Measurements from ENCODE around the gene MGAT4B. TPM values are rescaled to one million over a fixed set of nuclear protein-coding genes. Genes with fewer than 3 reads are reported as not detected.
A peak's percentile ranks its signal among the peaks of the same experiment; 100 is the strongest.

Gene MGAT4B
- total RNA-seq, 4 donors from 2014 or later, result 86.3 to 113 (median 101) TPM

DNA sequence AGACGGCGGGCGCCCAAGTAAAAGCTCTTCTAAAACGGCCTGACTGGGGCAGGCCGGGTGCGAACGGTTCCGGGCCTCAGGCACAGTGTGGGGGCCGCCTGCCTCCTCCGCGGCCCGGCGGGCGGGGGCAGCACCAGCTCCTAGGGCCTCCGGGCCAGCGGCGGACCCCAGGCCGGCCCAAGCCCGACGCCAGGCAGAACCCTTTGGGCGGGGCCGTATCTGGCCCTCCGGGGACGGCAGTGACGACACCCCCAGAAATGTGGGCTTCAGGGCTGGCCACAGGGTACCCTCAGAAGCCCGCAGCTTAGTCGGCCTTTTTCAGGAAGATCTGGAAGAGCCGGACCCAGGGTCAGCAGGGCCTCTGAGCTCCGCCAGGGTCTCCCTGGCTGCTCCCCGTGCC is 8.9 kb downstream of the MGAT4B start:
- intact Hi-C loops (cut with DNase I; ENCODE audit: low total_unique reads), result no loop called here

DNA sequence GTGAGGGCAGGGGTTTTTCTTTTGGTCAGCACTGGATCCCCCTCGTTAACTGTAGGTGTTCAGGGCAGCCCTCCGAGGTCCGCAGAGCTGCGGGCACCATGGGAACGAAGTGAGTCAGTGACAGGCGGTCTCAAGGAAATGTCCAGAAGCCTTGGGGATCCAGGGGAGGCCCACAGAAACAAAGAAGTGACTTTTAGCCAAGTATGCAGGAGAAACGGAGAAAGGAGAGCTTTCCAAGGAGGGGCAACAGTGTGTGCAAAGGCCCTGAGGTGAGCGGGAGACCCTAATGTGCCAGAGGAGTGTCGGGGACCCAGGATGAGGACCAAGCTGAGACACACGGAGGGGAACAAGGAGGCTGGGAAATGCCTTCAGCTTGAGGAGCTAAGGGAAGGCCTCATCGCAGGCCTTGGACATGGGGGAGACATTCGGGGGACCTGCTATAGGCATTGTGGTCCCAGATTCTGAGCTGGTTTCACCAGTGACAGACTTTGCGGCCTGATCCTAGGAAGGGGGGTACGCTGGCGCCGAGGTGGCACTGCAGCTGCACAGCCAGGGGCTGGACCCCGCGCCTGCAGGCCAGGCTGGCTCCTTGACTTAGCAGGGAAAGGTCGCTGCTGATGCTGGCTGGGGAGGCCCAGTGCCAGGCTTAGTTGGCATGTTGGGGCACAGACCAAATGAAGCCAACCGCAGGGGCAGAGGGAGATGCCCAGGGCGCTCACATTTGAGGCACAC is 9.6 kb downstream of the MGAT4B start:
- WGBS, 2 donors, result 74 to 78% methylated on average over 21 of the region's 21 CpGs
- no peak for TF ChIP-seq POLR2A (IDR thresholded peaks at IDR 0.05)
- TF ChIP-seq, protein P1, sequence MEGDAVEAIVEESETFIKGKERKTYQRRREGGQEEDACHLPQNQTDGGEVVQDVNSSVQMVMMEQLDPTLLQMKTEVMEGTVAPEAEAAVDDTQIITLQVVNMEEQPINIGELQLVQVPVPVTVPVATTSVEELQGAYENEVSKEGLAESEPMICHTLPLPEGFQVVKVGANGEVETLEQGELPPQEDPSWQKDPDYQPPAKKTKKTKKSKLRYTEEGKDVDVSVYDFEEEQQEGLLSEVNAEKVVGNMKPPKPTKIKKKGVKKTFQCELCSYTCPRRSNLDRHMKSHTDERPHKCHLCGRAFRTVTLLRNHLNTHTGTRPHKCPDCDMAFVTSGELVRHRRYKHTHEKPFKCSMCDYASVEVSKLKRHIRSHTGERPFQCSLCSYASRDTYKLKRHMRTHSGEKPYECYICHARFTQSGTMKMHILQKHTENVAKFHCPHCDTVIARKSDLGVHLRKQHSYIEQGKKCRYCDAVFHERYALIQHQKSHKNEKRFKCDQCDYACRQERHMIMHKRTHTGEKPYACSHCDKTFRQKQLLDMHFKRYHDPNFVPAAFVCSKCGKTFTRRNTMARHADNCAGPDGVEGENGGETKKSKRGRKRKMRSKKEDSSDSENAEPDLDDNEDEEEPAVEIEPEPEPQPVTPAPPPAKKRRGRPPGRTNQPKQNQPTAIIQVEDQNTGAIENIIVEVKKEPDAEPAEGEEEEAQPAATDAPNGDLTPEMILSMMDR (IDR thresholded peaks at IDR 0.05), result no peak
- no peak for DNase-seq (ENCODE audit: low spot score in 2 of 2)
- H3K4me3 ChIP-seq (ENCODE audit: low read depth, poor library complexity, severe bottlenecking), result no peak overlapping the region
- intact Hi-C loops (cut with DNase I; ENCODE audit: low total_unique reads), result no loop called here

More for the DNA sequence above, 8.9 kb downstream of the MGAT4B start:
- no peak for TF ChIP-seq POLR2A (IDR thresholded peaks at IDR 0.05)
- TF ChIP-seq, protein P1 (IDR thresholded peaks at IDR 0.05), result no peak
- no peak overlapping the region for H3K4me3 ChIP-seq (ENCODE audit: low read depth, poor library complexity, severe bottlenecking)
- WGBS, 2 donors, result 92 to 94% methylated on average over 26 to 30 of the region's 30 CpGs
- DNase-seq (ENCODE audit: low spot score in 2 of 2), result no peak

DNA sequence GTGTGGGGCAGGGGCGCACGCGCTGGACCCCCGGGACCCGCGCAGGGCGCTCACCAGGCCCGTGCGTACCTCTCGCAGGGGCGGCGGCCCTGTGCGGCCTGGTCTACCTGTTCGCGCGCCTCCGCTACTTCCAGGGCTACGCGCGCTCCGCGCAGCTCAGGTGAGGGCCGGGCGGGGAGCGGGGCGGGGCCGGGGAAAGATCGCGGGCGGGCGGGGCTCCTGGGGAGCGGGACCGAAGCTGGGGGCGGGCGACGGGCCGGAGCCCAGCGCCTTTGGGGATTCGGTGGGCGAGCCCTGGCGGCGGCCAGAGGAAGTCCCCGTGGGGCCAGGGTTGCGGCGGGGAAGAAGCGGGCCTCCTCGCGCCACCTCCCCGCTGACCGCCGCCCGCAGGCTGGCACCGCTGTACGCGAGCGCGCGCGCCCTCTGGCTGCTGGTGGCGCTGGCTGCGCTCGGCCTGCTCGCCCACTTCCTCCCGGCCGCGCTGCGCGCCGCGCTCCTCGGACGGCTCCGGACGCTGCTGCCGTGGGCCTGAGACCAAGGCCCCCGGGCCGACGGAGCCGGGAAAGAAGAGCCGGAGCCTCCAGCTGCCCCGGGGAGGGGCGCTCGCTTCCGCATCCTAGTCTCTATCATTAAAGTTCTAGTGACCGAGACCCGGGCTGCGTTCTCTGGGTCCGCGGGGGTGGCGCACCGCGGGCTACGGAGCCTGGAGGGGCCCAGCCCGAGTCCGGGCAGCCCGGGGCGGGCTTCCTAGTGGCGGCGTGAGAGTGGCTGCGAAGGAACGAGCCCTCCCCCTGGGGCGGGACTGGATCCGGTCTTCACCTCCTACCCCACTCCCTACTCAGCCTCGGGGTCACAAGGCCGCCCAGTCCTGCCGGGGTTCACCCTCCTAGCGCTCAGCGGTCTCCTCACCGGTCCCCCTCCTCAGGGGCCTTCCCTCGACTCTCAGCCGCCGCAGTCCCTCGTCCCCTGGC is 10.5 kb downstream of the MGAT4B start:
- intact Hi-C loops (cut with DNase I; ENCODE audit: low total_unique reads), result no loop called here
- peak; percentile 70 to 95 for DNase-seq (ENCODE audit: low spot score in 2 of 2)
- WGBS, 2 donors, result 5 to 10% methylated on average over 28 to 50 of the region's 113 CpGs
- TF ChIP-seq POLR2A (IDR thresholded peaks at IDR 0.05), result no peak
- TF ChIP-seq, protein P1 (IDR thresholded peaks at IDR 0.05), result no peak
- H3K4me3 ChIP-seq (ENCODE audit: low read depth, poor library complexity, severe bottlenecking), result peak overlapping the region; percentile 16

DNA sequence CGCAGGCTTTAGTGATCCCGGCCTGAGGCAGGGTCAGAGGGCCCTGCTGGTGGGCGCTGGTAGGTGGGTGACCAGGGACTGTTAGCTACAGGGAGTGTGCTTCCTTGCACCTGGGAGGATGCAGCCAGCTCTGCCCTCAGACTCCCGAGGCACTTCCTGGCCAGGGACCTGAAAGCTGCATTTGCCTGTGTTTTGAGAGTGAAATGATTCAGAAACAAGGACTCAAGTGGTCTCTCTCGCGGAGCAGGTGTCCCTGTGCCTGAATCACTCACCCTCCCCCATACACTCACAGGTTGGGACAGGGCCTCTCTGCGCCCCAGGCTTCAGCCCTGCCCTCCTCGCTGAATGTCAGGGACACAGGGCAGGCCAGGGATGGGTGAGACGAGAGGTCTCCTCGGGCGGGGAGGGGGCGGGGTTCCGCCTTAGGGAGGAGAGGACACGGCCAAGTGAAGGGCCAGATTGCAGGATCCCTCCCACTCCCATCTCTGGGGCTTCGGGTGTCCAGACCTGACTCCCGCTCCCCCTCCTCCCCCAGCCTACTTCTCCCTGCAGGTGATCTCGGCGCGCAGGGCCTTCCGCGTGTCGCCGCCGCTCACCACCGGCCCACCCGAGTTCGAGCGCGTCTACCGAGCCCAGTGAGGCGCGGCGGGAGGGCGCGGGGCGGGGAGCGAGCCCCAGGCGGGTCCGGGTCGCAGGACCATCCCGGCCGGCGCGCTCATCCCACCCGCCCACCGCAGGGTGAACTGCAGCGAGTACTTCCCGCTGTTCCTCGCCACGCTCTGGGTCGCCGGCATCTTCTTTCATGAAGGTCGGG is 11.4 kb downstream of the MGAT4B start:
- 9 to 10% methylated on average over 42 to 48 of the region's 53 CpGs for WGBS, 2 donors
- intact Hi-C loops (cut with DNase I; ENCODE audit: low total_unique reads), result no loop called here
- peak overlapping the region; percentile 16 for H3K4me3 ChIP-seq (ENCODE audit: low read depth, poor library complexity, severe bottlenecking)
- DNase-seq (ENCODE audit: low spot score in 2 of 2), result peak in 1 of 2 donors; percentile 91
- no peak for TF ChIP-seq POLR2A (IDR thresholded peaks at IDR 0.05)

DNA sequence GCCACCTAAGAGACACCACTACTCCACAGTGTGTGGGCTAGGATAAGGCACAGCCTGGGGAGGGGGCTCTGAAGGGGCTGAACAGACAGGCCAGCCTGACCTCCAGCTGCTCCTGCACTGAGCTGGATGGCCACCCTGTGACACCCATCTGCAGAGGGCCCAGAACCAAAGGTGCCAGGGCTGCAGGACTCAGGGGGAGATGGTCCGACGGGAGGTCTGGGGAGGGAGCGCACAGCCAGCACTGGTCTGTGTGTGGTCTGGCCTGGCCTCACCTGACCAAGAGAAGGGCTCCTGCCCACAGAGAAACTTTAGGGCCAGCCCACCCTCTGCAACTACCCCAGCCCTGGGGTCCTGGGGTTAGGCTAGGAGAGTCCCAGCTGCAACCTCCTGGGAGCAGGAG is 12.1 kb downstream of the MGAT4B start:
- no peak overlapping the region for H3K4me3 ChIP-seq (ENCODE audit: low read depth, poor library complexity, severe bottlenecking)
- DNase-seq (ENCODE audit: low spot score in 2 of 2), result no peak
- intact Hi-C loops (cut with DNase I; ENCODE audit: low total_unique reads), result no loop called here
- 80 to 100% methylated on average over 3 of the region's 3 CpGs for WGBS, 2 donors
- TF ChIP-seq POLR2A (IDR thresholded peaks at IDR 0.05), result no peak
- TF ChIP-seq, protein P1 (IDR thresholded peaks at IDR 0.05), result no peak
